GM19239 (cell line): Measurements from ENCODE around the gene SLC25A4.
"Not testable (repeated sequence)": the region's sequence is repeated elsewhere in the genome, so short reads cannot be mapped to it uniquely, and the experiment has no call there.

Experiments
- DNase-seq: peaks from one replicate; pipeline ENCODE4 v3.0.0; 2011; ENCODE audit warnings: low spot score; ENCODE audit not compliant: insufficient read length
- FAIRE-seq: peaks from 2 replicates; lab custom pipeline; 2011; peaks lifted over from hg19 to GRCh38; lab: Jason Lieb, UNC

SLC25A4 gene

GRCh38 chr4:185167234-185167633, 24.2 kb downstream of the SLC25A4 start:
- DNase-seq (no peak), FAIRE-seq (no peak)

DNA sequence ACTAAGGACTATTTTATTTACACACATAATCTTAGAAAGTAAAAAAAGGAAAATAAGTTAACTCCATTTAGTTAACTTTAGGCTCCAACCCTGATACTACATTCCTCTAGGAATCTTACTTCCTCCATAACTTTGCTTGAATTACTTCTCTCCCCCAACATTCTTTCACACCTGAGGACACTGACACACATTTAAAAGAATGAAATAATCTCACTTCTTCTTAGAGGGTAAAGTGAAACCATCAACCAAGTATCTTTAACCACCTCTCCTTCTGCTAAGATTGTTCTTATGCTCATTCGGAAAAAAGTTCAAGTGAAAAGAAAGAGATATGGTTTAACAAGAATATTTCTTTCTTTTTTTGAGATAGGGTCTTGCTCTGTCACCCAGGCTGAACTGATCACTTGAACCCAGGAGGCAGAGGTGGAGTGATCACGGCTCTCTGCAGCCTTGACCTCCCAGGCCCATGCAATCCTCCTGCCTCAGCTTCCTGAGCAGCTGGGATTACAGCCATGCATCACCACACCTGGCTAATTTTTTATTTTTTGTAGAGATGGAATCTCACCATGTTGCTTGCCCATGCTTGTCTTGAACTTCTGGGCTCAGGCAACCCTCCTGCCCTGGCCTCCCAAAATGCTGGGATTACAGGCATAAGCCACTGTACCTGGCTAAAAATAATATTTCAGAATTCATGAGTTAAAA, 28.5 kb downstream of the SLC25A4 start:
- DNase-seq (no peak), FAIRE-seq (peak; percentile 94)

GRCh38 chr4:185179488-185179887, 36.4 kb downstream of the SLC25A4 start:
- DNase-seq (no peak), FAIRE-seq (peak; percentile 72)

GRCh38 chr4:185182239-185182638, 39.2 kb downstream of the SLC25A4 start:
- no peak for FAIRE-seq
- no peak for DNase-seq

DNA sequence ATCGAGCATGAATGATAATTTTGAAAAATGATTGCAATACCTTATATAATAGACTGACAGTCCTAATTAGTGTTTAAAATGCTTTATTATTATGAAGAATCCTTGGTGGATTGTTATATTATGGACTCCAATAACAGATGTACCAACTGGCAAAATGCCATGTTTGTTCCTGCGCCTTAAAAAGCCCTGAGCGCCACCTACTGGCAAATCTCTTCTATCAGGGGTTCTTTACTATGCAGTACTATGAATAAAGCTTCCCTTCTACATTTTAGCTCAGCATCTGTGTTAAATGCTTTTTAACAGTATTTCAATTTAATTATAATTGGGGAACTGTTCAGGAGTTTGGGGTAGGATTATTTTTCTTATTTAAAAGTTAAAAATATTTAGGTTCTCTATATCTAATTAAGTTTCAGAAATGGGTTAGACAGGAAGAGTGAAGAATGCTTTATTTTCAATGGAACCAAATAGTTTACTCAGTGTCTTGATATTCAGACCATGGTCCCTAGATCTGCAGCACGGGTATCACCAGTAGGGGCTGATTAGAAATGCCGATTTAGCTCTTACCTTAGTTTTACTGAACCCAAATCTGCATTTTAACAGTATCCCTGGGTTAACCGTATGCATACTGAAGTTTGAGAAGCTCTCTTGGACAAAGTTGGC, 40.7 kb downstream of the SLC25A4 start:
- no peak for DNase-seq
- peak; percentile 93 for FAIRE-seq

- DNase-seq (no peak), FAIRE-seq (no peak)
Measured at GRCh38 chr4:185186769-185187168, 43.7 kb downstream of the SLC25A4 start.

DNA sequence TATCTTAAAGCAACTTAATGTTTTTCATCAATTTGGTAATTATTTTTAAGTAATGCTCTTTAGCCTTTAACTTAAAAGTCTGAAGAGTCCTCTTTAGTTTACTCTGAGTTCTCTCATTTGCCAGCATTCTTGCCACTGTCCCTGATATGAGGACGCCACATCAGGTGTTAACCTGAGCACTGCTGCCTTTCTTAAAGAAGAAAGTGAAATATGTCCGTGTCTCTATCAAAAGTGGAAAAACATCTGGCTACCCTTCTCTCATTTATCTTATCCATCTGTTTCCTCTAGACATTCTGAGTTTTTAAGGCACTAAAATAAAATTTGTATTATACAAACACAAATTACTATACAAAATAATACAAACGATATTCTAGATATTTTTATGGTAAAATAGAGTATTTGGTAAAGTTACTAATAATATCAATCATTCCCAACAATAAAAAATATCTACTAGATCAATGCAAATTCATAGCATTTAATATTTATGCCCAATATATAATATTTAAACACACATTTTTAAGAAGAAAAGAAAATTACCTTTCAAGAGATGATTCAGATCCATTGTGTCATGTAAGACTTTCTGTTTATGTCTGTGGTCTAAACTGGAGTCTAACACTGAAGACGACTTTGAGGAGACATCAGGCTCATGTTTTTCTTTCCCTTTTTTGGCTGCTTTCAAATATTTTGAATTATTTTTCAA, 46.7 kb downstream of the SLC25A4 start:
- no peak for DNase-seq
- FAIRE-seq = peak; percentile 54

DNA sequence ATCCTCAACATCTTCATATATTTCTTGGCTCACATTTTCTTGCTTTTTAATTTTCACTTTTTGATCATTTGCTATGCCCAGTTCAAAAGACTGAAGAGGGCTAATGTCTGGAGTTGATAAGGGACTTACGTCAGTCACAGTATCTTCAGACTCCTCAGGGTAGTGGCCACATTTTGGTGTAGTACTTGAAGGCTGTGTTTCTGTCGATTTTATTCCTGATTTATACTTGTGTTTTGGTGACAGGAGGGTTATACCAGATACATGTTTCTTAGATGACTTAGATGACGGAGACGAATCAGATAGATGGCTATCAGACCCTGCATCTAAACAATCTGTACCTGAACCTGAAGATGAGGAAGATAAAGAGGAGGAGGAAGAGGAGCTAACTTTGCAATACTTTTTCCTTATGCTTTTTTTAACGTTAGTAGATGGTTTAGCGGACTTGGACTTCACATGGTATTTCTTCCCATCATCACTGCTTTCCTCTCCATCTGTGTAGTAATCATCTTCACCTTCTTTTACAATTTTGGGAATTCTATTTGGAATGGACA, 47.3 kb downstream of the SLC25A4 start:
- FAIRE-seq (peak; percentile 57), DNase-seq (no peak)

DNA sequence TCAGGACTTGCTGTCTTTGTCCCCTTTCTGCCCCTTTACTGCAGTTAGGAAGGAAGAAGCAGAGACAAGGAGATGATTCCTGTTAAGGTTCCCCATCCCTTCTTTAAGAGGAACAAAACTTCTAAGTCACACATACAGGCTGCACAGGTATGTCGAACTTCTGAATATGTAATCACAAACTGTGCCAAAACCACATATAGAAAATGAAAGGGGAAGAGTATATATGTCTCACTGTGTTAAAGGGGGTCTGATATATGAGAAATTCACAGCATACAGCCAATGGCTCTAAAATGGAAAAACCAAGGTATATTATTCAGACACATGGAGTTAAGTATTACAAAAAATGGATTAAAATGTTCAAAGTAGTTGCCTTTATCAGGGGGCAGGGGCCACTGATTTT, 49.0 kb downstream of the SLC25A4 start:
- peak; percentile 88 for FAIRE-seq
- no peak for DNase-seq

DNA sequence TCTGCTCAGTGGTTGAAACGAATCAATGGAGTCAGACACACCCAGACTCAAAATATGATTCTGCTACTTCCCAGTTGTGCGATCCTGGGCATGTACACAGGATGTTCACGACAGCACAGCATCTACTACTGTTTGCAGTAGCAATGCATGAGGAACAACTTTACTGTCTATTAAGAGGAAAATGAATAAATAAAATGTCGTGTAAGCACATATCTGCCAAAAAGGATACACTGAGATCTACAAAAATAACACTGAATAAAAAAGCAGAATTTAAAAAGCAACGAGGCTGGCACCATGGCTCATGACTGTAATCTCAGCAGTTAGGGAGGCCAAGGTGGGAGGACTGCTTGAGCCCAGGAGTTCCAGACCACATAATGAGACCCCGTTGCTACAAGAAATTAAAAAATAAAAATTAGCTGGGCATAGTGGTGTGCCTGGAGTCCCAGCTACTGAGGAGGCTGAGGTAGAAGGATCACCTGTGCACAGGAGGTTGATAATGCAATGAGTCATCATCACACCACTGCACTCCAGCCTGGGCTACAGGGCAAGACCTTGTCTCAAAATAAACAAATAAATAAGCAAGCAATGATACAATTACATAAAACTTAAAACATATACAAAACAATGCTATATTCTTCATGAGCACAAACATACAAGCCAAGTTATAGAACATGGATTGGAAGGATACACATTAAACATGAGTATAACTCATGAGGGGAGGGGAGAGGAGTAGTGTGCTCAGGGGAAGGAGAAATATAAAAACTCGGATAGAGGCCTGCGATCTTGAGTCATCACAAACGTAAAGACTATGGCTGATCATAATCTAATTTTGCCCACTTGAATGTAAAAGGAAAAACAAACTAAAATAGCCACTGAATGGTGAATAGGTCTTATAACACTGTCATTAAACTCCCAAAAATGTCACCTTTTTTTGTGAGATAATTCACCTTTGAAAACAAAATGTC, 52.1 kb downstream of the SLC25A4 start:
- DNase-seq (no peak), FAIRE-seq (no peak)

GRCh38 chr4:185196437-185196836, 53.4 kb downstream of the SLC25A4 start:
- FAIRE-seq = no peak
- no peak for DNase-seq

DNA sequence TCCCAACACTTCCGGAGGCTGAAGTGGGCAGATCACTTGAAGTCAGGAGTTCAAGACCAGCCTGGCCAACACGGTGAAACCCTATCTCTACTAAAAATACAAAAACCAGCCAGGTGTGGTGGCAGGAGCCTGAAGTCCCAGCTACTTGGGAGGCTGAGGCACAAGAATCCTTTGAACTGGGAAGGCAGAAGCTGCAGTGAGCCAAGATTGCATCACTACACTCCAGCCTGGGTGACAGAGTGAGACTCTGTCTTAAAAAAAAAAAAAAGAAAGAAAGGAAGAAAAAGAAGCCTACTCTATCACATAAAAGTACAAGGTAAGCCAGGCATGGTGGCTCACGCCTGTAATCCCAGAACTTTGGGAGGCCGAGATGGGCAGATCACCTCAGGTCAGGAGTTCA, 55.1 kb downstream of the SLC25A4 start:
- DNase-seq, FAIRE-seq: not testable (repeated sequence)
